SK-N-MC (cell line): ENCODE results near the gene TVP23A.

ENCODE experiments used
- EZH2 ChIP-seq: fragments of 200-600 bp; sonication (generic); IDR thresholded peaks from one replicate; pipeline ENCODE4 v1.6.1; 2017; ENCODE audit warnings: antibody characterized with exemption
- FOXP2 ChIP-seq: optimal IDR thresholded peaks from 2 replicates; pipeline ENCODE3; 2011; ENCODE audit warnings: mild to moderate bottlenecking, moderate library complexity; ENCODE audit not compliant: insufficient read depth; ENCODE audit errors: extremely low read length, control extremely low read depth
- POLR2AphosphoS5 ChIP-seq: IDR thresholded peaks from 2 replicates; pipeline ENCODE4 v1.6.1; 2012; ENCODE audit warnings: mild to moderate bottlenecking, low read depth, low read length, borderline replicate concordance

- TF ChIP-seq EZH2: no peak
- no peak for TF ChIP-seq POLR2AphosphoS5
- TF ChIP-seq FOXP2: no peak
Measured at GRCh38 chr16:10809706-10810105, 8.9 kb downstream of the TVP23A start.
